ENCODE data around the gene NEXMIF.
"Not testable (repeated sequence)": the region's sequence is repeated elsewhere in the genome, so short reads cannot be mapped to it uniquely, and the experiment has no call there.

NEXMIF gene

DNA sequence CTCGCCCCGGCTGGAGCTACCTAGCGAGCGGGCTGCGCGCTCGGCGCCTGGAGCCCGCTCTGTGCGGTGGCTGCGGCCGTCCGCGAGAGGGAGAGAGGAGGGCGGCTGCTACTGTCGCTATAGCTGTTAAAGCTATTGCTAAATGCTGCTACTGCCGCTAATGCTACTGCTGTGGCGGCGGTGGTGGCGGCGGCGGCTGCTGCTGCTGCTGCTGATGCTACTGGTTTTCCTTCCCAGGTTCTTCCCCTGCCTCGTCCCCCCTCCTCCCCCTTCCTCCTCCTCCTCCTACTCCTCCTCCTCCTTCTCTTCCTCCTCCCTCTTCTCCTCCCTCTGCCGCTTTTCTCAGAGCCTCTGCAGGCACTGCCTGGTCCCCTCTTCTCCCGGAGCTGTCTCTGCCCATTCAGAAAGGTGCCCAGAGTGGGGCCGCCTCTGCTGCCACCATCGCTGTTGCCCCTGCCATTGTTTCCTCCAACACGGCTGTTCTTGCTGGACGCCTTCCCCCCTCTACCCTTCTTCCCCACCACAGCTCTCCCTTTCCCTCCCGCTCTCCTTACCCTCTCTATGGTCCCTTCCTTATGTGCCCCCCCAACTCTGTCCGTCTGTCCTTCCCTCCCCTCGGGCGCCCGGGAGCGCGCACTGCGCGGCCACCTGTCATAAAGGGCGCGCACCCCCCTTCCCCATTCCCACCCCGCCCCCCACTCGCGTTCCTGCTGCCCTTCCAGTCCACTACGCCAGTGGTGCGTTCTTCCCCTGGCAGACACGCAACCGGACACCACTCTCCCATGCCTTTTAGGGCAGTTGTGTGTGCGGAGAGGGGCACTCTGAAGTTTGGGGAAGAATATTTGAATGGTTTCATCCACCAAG is at the start of gene NEXMIF:
Gene NEXMIF, minus strand, starts transcription at position 228 of the 864 bp plus-strand sequence.
- TF ChIP-seq CTCF (conservative IDR thresholded peaks at IDR 0.05) = peak; percentile 28
- H3K27ac ChIP-seq = peak within 1 kb of the TSS; percentile 58

GRCh38 chrX:74961962-74962361 is 36.7 kb upstream of the NEXMIF start:
- not testable (repeated sequence) for H3K27ac ChIP-seq

DNA sequence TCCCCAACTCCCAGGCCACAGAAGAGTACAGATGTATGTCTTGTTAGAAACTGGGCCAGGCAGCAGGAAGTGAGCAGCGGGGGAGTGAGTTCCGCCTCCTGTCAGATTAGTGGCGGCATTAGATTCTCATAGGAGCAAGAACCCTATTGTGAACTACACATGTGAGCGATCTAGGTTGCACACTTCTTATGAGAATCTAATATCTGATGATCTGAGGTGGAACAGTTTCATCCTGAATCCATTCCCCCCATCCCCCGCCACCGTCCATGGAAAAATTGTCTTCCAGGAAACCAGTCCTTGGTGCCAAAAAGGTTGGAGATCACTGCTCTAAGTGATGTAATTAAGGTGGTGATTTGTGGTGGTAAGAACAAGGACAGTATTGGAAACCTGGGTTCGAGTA is 24.5 kb upstream of the NEXMIF start:
- TF ChIP-seq CTCF (conservative IDR thresholded peaks at IDR 0.05) = no peak
- no peak overlapping the region for H3K27ac ChIP-seq

- H3K27ac ChIP-seq = no peak overlapping the region
- TF ChIP-seq CTCF (conservative IDR thresholded peaks at IDR 0.05) = no peak
Measured at GRCh38 chrX:74940414-74940813, 15.2 kb upstream of the NEXMIF start.

GRCh38 chrX:74931214-74931613 is 6.0 kb upstream of the NEXMIF start:
- no peak for TF ChIP-seq CTCF (conservative IDR thresholded peaks at IDR 0.05)
- no peak overlapping the region for H3K27ac ChIP-seq

GRCh38 chrX:74924449-74925224 is 615 bp downstream of the NEXMIF start:
- H3K27ac ChIP-seq = peak overlapping the region; percentile 58
- TF ChIP-seq CTCF (conservative IDR thresholded peaks at IDR 0.05) = no peak

DNA sequence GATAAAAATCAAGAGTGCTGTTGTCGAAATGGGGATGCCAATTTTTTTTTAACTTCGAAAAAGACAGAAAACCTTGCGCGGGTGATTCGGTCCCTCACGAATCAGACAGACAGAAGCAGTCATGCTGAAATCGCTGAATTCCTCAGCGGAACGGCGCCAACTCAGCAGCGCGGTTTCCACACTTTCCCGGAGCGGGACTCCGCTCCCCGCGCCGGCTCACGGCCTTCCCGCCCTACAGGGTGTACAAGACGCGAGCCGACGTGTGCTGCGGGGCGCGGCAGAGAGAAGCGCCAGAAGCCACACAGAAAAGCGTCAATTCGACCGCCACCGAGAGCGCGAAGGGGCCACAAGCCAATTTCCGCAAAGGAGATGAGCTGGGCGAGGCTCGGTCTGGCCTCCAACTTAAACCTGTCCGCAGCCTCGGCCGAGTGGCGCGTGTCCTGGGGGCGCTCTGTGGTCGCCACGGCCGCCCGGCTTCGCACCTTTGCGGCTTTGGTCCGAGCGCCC is 1.3 kb downstream of the NEXMIF start:
- peak overlapping the region; percentile 58 for H3K27ac ChIP-seq
- no peak for TF ChIP-seq CTCF (conservative IDR thresholded peaks at IDR 0.05)

Data from VCaP (cell line).